HepG2 (cell line): ENCODE measurements around the gene KLC4. TPM values are rescaled to one million over a fixed set of nuclear protein-coding genes. Genes with fewer than 3 reads are reported as not detected.

Source experiments
- CHD4 ChIP-seq: fragments of 200-600 bp; sonication (generic); IDR thresholded peaks from 2 replicates; pipeline ENCODE4 v1.7.0; 2017; ENCODE audit warnings: mild to moderate bottlenecking, low read length, borderline replicate concordance
- MAFK ChIP-seq, 2 experiments: IDR thresholded peaks in 1 of 2; conservative IDR thresholded peaks in 1 of 2; 2 replicates each; pipeline ENCODE4 v1.6.1; 2011; ENCODE audit warnings: improper control_type of control experiment in 2 of 2, low read length in 2 of 2
- MTF2 ChIP-seq: sonication (generic); formaldehyde crosslinking; IDR thresholded peaks from 2 replicates; pipeline ENCODE4 v1.5.0; 2020; ENCODE audit warnings: missing genetic modification reagents, borderline replicate concordance
- RAD51 ChIP-seq: fragments of 450-650 bp; IDR thresholded peaks from 2 replicates; pipeline ENCODE4 v1.6.1; 2016; ENCODE audit warnings: borderline replicate concordance
- SNAI1 ChIP-seq: sonication (generic); formaldehyde crosslinking; IDR thresholded peaks from 2 replicates; pipeline ENCODE4 v1.5.0; 2020; ENCODE audit warnings: mild to moderate bottlenecking, missing genetic modification reagents, borderline replicate concordance
- TOPORS ChIP-seq: sonication (generic); formaldehyde crosslinking; IDR thresholded peaks from 2 replicates; pipeline ENCODE4 v1.8.0; 2023; ENCODE audit warnings: mild to moderate bottlenecking, missing genetic modification reagents
- U2AF1 ChIP-seq: fragments of 200-400 bp; formaldehyde crosslinking; optimal IDR thresholded peaks from 2 replicates; pipeline ENCODE3; 2017; ENCODE audit warnings: mild to moderate bottlenecking, low read depth, low read length
- polyA plus RNA-seq, 8 experiments: library from polyadenylated mRNA; depleted of rRNA in 3 of 8; stranded (reverse) in 7 of 8; unstranded in 1 of 8; fragments of >200 nt; fragmentation: Illumina TruSeq in 4 of 8; extraction: Trizol in 4 of 8; gene quantifications; 2 replicates each; pipeline versions ENCODE4 v1.2.1 to v1.2.3, GENCODE V29; 2011 to 2016; ENCODE audit warnings: low read depth in 4 of 8, missing spikeins in 1 of 8, mixed read lengths in 1 of 8; ENCODE audit not compliant: insufficient read depth in 1 of 8
- total RNA-seq, 5 experiments: library from RNA; depleted of rRNA; stranded (reverse); fragments of >200 nt; fragmentation: Illumina TruSeq; extraction: Trizol; gene quantifications; 2 replicates each; pipeline ENCODE4 v1.2.3, GENCODE V29; 2016; ENCODE audit warnings: low read depth in 1 of 5
- TF ChIP-seq, protein P1 (sequence below): sonication (generic); formaldehyde crosslinking; IDR thresholded peaks from 2 replicates; pipeline ENCODE4 v1.4.0; 2020; ENCODE audit warnings: mild to moderate bottlenecking, missing genetic modification reagents
- TF ChIP-seq, protein P2 (sequence below): sonication (generic); formaldehyde crosslinking; IDR thresholded peaks from 2 replicates; pipeline ENCODE4 v1.4.0; 2020; ENCODE audit warnings: missing genetic modification reagents, borderline replicate concordance
- TF ChIP-seq, protein P3 (sequence below): sonication (generic); formaldehyde crosslinking; IDR thresholded peaks from 2 replicates; pipeline ENCODE4 v1.8.1; 2023; ENCODE audit warnings: mild to moderate bottlenecking, missing genetic modification reagents
- TF ChIP-seq, protein P4 (sequence below): sonication (generic); formaldehyde crosslinking; IDR thresholded peaks from 2 replicates; pipeline ENCODE4 v1.5.1; 2020; ENCODE audit warnings: missing genetic modification reagents, mild to moderate bottlenecking, borderline replicate concordance
- TF ChIP-seq, protein P5 (sequence below): sonication (generic); formaldehyde crosslinking; IDR thresholded peaks from 2 replicates; pipeline ENCODE4 v1.4.0; 2020; ENCODE audit warnings: missing genetic modification reagents

The KLC4 gene
- total and polyA plus RNA-seq, 2 of the 13 experiments (the other 11 are each of a cell fraction or from before 2014, with no cell fraction given) = 45.4 to 70.4 TPM

DNA sequence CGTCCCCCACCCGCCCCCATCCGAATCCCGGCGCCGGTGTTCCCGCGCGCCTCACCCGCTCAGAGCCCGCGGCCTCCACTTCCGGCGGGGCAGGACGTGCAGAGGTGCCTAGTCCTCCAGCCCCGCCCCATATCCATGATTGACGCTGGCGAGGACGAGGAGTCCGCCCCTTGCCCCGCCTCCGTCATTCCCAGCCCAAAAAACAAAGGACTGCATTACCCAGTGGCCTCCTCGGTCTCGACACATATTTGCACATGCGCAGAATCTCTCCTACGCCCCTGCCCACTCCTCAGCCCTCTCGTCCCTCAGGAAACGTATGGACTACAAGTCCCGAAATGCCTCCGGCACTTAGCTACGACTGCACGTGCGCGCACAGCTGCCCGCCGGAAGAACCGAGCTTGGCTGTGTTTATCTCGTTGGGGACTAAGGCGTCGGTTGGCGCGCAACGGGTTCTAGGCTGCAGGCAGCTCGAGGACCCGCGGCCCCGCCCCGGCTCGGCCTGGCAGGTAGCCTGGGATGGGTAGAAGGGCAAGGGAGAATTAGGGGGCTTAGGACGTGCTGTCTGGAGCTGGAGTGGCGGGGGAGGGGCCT is 45.5 kb upstream of the KLC4 start, which contains the start of the genes KLHDC3 and MEA1 (continued):
- TF ChIP-seq, protein P1, sequence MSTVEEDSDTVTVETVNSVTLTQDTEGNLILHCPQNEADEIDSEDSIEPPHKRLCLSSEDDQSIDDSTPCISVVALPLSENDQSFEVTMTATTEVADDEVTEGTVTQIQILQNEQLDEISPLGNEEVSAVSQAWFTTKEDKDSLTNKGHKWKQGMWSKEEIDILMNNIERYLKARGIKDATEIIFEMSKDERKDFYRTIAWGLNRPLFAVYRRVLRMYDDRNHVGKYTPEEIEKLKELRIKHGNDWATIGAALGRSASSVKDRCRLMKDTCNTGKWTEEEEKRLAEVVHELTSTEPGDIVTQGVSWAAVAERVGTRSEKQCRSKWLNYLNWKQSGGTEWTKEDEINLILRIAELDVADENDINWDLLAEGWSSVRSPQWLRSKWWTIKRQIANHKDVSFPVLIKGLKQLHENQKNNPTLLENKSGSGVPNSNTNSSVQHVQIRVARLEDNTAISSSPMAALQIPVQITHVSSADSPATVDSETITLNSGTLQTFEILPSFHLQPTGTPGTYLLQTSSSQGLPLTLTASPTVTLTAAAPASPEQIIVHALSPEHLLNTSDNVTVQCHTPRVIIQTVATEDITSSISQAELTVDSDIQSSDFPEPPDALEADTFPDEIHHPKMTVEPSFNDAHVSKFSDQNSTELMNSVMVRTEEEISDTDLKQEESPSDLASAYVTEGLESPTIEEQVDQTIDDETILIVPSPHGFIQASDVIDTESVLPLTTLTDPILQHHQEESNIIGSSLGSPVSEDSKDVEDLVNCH (CRISPR knock-in tag) = no peak
- TF ChIP-seq, protein P2, sequence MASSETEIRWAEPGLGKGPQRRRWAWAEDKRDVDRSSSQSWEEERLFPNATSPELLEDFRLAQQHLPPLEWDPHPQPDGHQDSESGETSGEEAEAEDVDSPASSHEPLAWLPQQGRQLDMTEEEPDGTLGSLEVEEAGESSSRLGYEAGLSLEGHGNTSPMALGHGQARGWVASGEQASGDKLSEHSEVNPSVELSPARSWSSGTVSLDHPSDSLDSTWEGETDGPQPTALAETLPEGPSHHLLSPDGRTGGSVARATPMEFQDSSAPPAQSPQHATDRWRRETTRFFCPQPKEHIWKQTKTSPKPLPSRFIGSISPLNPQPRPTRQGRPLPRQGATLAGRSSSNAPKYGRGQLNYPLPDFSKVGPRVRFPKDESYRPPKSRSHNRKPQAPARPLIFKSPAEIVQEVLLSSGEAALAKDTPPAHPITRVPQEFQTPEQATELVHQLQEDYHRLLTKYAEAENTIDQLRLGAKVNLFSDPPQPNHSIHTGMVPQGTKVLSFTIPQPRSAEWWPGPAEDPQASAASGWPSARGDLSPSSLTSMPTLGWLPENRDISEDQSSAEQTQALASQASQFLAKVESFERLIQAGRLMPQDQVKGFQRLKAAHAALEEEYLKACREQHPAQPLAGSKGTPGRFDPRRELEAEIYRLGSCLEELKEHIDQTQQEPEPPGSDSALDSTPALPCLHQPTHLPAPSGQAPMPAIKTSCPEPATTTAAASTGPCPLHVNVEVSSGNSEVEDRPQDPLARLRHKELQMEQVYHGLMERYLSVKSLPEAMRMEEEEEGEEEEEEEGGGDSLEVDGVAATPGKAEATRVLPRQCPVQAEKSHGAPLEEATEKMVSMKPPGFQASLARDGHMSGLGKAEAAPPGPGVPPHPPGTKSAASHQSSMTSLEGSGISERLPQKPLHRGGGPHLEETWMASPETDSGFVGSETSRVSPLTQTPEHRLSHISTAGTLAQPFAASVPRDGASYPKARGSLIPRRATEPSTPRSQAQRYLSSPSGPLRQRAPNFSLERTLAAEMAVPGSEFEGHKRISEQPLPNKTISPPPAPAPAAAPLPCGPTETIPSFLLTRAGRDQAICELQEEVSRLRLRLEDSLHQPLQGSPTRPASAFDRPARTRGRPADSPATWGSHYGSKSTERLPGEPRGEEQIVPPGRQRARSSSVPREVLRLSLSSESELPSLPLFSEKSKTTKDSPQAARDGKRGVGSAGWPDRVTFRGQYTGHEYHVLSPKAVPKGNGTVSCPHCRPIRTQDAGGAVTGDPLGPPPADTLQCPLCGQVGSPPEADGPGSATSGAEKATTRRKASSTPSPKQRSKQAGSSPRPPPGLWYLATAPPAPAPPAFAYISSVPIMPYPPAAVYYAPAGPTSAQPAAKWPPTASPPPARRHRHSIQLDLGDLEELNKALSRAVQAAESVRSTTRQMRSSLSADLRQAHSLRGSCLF (CRISPR knock-in tag) = no peak
- TF ChIP-seq U2AF1 (no peak), SNAI1 (CRISPR knock-in tag) (no peak), MAFK (conservative IDR thresholded peaks at IDR 0.05 in 1 of 2, IDR thresholded peaks at IDR 0.05 in 1 of 2; ENCODE audit: low read length in 2 of 2) (0 out of 4 replicates have a peak, but pooled peaks have one; percentile 17 to 29), TOPORS (CRISPR knock-in tag) (no peak), RAD51 (no peak), MTF2 (CRISPR knock-in tag) (no peak), CHD4 (no peak)
- TF ChIP-seq, protein P3, sequence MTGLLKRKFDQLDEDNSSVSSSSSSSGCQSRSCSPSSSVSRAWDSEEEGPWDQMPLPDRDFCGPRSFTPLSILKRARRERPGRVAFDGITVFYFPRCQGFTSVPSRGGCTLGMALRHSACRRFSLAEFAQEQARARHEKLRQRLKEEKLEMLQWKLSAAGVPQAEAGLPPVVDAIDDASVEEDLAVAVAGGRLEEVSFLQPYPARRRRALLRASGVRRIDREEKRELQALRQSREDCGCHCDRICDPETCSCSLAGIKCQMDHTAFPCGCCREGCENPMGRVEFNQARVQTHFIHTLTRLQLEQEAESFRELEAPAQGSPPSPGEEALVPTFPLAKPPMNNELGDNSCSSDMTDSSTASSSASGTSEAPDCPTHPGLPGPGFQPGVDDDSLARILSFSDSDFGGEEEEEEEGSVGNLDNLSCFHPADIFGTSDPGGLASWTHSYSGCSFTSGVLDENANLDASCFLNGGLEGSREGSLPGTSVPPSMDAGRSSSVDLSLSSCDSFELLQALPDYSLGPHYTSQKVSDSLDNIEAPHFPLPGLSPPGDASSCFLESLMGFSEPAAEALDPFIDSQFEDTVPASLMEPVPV (CRISPR knock-in tag) = no peak
- TF ChIP-seq, protein P4, sequence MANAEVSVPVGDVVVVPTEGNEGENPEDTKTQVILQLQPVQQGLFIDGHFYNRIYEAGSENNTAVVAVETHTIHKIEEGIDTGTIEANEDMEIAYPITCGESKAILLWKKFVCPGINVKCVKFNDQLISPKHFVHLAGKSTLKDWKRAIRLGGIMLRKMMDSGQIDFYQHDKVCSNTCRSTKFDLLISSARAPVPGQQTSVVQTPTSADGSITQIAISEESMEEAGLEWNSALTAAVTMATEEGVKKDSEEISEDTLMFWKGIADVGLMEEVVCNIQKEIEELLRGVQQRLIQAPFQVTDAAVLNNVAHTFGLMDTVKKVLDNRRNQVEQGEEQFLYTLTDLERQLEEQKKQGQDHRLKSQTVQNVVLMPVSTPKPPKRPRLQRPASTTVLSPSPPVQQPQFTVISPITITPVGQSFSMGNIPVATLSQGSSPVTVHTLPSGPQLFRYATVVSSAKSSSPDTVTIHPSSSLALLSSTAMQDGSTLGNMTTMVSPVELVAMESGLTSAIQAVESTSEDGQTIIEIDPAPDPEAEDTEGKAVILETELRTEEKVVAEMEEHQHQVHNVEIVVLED (CRISPR knock-in tag) = peak; percentile 96
- TF ChIP-seq, protein P5, sequence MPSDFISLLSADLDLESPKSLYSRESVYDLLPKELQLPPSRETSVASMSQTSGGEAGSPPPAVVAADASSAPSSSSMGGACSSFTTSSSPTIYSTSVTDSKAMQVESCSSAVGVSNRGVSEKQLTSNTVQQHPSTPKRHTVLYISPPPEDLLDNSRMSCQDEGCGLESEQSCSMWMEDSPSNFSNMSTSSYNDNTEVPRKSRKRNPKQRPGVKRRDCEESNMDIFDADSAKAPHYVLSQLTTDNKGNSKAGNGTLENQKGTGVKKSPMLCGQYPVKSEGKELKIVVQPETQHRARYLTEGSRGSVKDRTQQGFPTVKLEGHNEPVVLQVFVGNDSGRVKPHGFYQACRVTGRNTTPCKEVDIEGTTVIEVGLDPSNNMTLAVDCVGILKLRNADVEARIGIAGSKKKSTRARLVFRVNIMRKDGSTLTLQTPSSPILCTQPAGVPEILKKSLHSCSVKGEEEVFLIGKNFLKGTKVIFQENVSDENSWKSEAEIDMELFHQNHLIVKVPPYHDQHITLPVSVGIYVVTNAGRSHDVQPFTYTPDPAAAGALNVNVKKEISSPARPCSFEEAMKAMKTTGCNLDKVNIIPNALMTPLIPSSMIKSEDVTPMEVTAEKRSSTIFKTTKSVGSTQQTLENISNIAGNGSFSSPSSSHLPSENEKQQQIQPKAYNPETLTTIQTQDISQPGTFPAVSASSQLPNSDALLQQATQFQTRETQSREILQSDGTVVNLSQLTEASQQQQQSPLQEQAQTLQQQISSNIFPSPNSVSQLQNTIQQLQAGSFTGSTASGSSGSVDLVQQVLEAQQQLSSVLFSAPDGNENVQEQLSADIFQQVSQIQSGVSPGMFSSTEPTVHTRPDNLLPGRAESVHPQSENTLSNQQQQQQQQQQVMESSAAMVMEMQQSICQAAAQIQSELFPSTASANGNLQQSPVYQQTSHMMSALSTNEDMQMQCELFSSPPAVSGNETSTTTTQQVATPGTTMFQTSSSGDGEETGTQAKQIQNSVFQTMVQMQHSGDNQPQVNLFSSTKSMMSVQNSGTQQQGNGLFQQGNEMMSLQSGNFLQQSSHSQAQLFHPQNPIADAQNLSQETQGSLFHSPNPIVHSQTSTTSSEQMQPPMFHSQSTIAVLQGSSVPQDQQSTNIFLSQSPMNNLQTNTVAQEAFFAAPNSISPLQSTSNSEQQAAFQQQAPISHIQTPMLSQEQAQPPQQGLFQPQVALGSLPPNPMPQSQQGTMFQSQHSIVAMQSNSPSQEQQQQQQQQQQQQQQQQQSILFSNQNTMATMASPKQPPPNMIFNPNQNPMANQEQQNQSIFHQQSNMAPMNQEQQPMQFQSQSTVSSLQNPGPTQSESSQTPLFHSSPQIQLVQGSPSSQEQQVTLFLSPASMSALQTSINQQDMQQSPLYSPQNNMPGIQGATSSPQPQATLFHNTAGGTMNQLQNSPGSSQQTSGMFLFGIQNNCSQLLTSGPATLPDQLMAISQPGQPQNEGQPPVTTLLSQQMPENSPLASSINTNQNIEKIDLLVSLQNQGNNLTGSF (CRISPR knock-in tag) = no peak
